ENCODE measurements around the gene PPP4R1. TPM values are rescaled to one million over a fixed set of nuclear protein-coding genes. Genes with fewer than 3 reads are reported as not detected.

The PPP4R1 gene
- total RNA-seq, 4 donors from 2014 or later = 27.7 to 48.3 (median 32.0) TPM

- Histone ChIP-seq H3K36me3 (peaks cover 0 to 6% of the 10 kb centered on the region in 2 donors), H3K9me3 (peaks cover 0 to 3% (median 0%) of the 10 kb centered on the region in 3 donors), H3K4me1 (peaks cover 11 to 15% of the 10 kb centered on the region in 2 donors), H3K27ac (no peak overlapping the region), H3K27me3 (no peaks in the 10 kb centered on the region), H3K4me3 (no peak overlapping the region)
- in situ Hi-C loops (cut with MboI; ENCODE audit: low sequenced_read_pairs in 4 of 4) = loop anchor here in 1 of 4 donors (25.0 kb wide), 2 partner anchors 341 to 916 kb away; no protein-coding TSS in a partner anchor
- no peak for DNase-seq
- TF ChIP-seq POLR2A (IDR thresholded peaks at IDR 0.05) = no peak
- TF ChIP-seq CTCF (IDR thresholded peaks at IDR 0.05 in 4 of 5, conservative IDR thresholded peaks at IDR 0.05 in 1 of 5) = no peak
- ATAC-seq = no peak
- intact Hi-C loops (cut with DNase I; ENCODE audit: low total_unique reads) = no loop called here
Measured at GRCh38 chr18:9596226-9596625, 18.1 kb downstream of the PPP4R1 start.

- Histone ChIP-seq H3K4me1 (peaks cover 11 to 15% of the 10 kb centered on the region in 2 donors), H3K27ac (no peak overlapping the region), H3K4me3 (no peak overlapping the region), H3K9me3 (no peaks in the 10 kb centered on the region), H3K36me3 (peaks cover 0 to 8% of the 10 kb centered on the region in 2 donors), H3K27me3 (no peaks in the 10 kb centered on the region)
- no peak for DNase-seq
- no peak for ATAC-seq
- intact Hi-C loops (cut with DNase I; ENCODE audit: low total_unique reads) = no loop called here
- in situ Hi-C loops (cut with MboI; ENCODE audit: low sequenced_read_pairs in 4 of 4) = loop anchor here in 1 of 4 donors (25.0 kb wide), 2 partner anchors 342 to 917 kb away; no protein-coding TSS in a partner anchor
- TF ChIP-seq POLR2A (IDR thresholded peaks at IDR 0.05) = no peak
- TF ChIP-seq CTCF (IDR thresholded peaks at IDR 0.05 in 4 of 5, conservative IDR thresholded peaks at IDR 0.05 in 1 of 5) = no peak
Measured at GRCh38 chr18:9594823-9595596, 19.3 kb downstream of the PPP4R1 start.

- in situ Hi-C loops (cut with MboI; ENCODE audit: low sequenced_read_pairs in 4 of 4) = loop anchor here in 1 of 4 donors (25.0 kb wide), 2 partner anchors 349 to 924 kb away; no protein-coding TSS in a partner anchor
Measured at GRCh38 chr18:9587924-9588323, 26.4 kb downstream of the PPP4R1 start.

GRCh38 chr18:9586814-9587213 is 27.5 kb downstream of the PPP4R1 start:
- intact Hi-C loops (cut with DNase I; ENCODE audit: low total_unique reads) = no loop called here
- Histone ChIP-seq H3K9me3 (no peaks in the 10 kb centered on the region), H3K36me3 (peaks cover 0 to 57% of the 10 kb centered on the region in 2 donors), H3K27ac (no peak overlapping the region), H3K4me1 (no peaks in the 10 kb centered on the region), H3K27me3 (no peaks in the 10 kb centered on the region), H3K4me3 (no peak overlapping the region)
- ATAC-seq = no peak
- in situ Hi-C loops (cut with MboI; ENCODE audit: low sequenced_read_pairs in 4 of 4) = loop anchor here in 1 of 4 donors (25.0 kb wide), 2 partner anchors 350 to 925 kb away; no protein-coding TSS in a partner anchor
- no peak for DNase-seq
- TF ChIP-seq CTCF (IDR thresholded peaks at IDR 0.05 in 4 of 5, conservative IDR thresholded peaks at IDR 0.05 in 1 of 5) = no peak
- TF ChIP-seq POLR2A (IDR thresholded peaks at IDR 0.05) = no peak

More at GRCh38 chr18:9587924-9588323, 26.4 kb downstream of the PPP4R1 start:
- H3K4me1 ChIP-seq = no peaks in the 10 kb centered on the region
- TF ChIP-seq POLR2A (IDR thresholded peaks at IDR 0.05) = no peak
- TF ChIP-seq CTCF (IDR thresholded peaks at IDR 0.05 in 4 of 5, conservative IDR thresholded peaks at IDR 0.05 in 1 of 5) = no peak
- H3K27me3 ChIP-seq = no peaks in the 10 kb centered on the region
- H3K4me3 ChIP-seq = no peak overlapping the region
- H3K27ac ChIP-seq = no peak overlapping the region
- intact Hi-C loops (cut with DNase I; ENCODE audit: low total_unique reads) = no loop called here
- DNase-seq (no peak), ATAC-seq (no peak)
- H3K9me3 ChIP-seq = no peaks in the 10 kb centered on the region
- peaks cover 0 to 50% of the 10 kb centered on the region in 2 donors for H3K36me3 ChIP-seq

All from gastrocnemius medialis (tissue), 4 donors.